PC-3 (cell line): ENCODE results near the gene PKNOX2.

Experiments
- CTCF ChIP-seq: fragments of 300-600 bp; sonication (generic); conservative IDR thresholded peaks from 2 replicates; pipeline ENCODE4 v1.5.1; 2017; ENCODE audit warnings: antibody characterized with exemption, low read depth, mild to moderate bottlenecking, low read length
- EZH2 ChIP-seq: fragments of 300-600 bp; sonication (generic); IDR thresholded peaks from one replicate; pipeline ENCODE4 v1.6.1; 2017; ENCODE audit warnings: antibody characterized with exemption, mild to moderate bottlenecking, low read length; ENCODE audit not compliant: unreplicated experiment
- EZH2phosphoT487 ChIP-seq: fragments of 300-600 bp; sonication (generic); IDR thresholded peaks from 2 replicates; pipeline ENCODE4 v1.6.1; 2018; ENCODE audit warnings: mild to moderate bottlenecking, antibody characterized with exemption, low read length, borderline replicate concordance

- TF ChIP-seq CTCF (no peak), EZH2 (no peak), EZH2phosphoT487 (no peak)
Observed at GRCh38 chr11:125448136-125448535, 283.6 kb downstream of the PKNOX2 start.
